HG03521 (cell line): ENCODE data around the gene BCAS3.

ENCODE experiments used
- ATAC-seq: cut with Tn5 transposase; IDR thresholded peaks from one replicate; pipeline ENCODE4 v1.9.1; 2021; ENCODE audit warnings: mild to moderate bottlenecking, moderate library complexity; ENCODE audit not compliant: unreplicated experiment

The BCAS3 gene

DNA sequence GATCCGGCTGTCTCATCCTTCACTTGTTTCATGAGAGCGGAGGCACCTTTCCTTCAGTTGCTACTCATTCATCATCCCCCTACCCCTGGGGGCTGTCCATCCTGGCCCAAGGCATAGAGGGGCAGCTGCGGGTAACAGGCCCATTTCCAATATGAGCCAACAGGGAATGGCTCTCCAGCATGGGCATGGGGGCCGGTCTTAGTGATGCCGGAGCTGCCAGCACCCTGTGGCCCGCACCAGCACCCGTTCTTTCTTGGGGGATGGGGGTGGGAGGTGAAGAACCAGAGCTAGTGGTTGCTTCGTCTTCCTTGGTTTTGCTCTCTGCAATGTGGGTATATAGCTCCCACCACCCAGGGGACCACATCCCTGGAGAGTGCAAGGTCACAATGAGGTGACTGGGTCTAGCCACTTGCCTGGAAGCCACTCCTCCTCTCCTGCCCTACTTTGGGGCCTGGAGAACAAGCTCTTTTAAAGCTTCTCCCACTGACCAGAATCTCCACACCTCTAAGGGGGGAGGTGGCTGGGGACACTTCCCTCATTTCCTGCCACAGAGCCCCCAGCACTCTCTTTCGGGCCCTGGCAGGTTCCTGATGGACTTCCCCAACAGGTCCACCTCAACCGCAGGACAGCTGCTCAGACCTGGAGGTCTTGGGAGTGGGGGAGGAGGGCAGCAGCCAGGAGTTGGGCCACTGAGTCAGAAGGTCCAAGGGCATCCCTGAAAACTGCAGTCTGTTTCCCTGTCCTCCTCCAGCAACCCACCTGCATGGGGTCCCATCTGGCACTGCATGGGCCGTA lies 710.1 kb downstream of the BCAS3 start:
- no peak for ATAC-seq

DNA sequence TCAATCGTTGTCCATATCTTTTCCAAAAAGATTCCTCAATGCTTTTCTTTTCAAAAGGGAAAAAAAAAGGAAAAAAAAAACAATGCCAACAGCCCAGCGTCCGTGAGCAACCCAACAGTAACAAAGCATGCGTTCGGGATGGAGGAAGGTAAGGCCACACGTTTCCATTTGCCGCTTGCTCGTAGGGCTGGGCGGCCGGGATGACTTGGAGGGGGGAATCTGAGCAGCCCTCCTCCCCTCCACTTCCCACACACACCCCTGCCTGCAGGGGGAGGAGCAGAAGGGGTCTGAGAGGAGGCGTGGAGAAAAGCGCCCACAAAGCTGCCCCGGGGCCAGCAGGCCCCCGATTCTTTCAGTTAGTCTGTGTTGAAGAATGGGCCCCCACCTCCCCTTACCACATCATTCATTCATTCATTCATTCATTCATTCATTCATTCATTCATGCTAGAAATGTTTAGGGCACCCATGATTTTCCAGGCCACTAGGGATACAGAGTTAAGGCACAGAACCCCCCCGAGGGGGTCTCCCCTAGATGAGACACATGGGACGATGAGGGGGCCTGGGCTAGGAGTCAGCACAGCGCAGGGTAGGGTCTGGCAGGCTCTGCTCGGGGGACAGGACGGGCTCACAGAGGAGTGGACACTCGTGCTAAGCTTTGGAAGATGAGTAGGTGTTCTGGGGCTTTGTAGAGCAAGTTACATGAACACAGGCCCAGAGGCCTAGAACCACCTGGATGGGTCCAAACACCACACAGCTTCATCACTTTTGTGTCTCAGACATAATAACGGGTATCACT lies 711.1 kb downstream of the BCAS3 start:
- ATAC-seq, result no peak

DNA sequence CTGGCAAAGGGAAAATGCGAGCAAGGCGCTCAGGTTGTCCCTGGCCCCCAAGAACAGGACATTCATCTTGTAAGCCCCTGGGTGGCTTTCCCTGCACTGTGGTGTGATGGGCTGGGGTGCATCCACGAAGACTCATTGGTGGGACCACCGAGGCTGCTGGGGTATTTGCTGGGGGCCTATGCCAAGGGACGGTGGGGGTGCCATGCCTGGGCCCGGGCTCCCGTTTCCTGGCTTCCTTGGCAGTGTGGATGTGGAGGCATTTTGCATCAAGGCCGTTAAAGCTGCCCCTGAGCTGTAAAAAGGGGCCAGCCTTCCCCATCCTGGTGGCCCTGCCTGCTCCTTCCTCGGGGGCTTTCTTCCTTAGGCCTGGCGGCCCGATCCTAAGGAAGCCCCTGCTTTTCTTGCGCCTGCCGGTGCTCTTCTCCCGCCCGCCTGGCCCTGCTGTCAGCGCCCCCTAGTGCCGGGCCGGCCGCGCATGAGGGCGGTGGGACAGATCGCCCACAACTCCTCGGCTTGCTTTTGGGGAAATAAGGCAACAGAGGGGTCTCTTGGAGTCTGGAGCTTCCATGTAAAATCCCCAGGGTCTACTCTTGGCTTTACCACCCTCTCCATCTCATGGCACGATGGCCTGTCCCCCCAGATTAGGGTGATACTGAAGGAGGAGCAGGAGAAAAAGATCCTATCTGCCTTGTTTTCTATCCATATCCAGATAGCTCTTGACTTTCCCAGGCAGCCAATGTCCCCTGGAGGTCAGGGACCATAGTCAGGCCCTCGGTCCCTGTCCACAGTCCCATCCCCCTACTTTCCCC lies 712.2 kb downstream of the BCAS3 start:
- no peak for ATAC-seq

DNA sequence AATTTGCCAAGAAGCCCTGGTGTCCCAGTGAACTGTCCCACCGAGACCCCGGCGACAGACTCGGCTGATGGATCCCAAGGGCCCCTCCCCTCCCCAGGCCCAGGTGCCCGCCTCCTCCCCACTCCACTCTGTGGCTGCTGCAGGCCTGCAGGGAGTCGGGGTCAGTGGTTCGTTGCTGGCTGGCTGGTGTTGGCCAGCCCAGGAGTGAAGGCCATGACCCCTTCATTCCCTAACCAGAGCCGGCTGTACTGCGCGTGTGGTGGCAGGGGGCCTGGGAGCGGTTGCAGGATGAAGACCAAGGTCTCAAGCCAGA lies 712.8 kb downstream of the BCAS3 start:
- ATAC-seq, result no peak

GRCh38 chr17:61391595-61392291 lies 714.1 kb downstream of the BCAS3 start:
- ATAC-seq, result no peak

GRCh38 chr17:61392679-61393078 lies 715.0 kb downstream of the BCAS3 start:
- no peak for ATAC-seq

- ATAC-seq, result no peak
These were observed 715.9 kb downstream of the BCAS3 start for GRCh38 chr17:61393550-61393903.

DNA sequence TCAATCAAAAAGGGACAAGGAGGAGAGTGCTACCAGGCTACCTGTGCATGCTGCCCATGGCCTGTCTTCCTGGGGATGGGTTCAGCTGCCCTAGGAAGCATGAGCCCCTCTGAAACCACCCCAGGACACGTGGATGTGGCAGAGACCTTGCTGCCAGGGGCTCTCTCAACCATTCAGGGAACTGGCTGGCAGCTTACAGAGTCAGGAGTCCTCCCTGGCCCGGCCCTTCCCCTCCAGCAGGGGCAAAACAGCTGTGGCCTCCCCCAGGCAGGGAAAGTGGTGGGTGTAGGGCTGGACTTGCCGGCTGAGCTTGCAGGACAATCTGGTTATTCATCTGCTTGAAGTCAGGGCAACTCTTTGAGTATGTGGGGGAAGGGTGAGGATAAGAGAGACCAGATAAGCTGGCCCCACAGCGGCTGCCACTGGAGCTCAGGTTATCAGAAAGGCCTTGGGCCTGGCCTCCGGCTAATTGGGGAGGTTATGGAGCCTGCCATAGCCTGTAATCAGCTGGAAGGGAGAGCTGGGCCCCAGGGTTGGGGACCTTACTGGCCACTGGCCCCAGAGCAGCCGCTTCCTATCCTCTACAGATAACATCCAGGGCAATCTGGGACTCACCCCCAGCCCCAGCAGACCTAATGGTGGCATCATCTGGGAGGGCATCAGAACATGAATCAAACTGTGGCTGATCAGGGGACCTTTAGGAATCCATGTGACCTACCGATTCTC lies 716.4 kb downstream of the BCAS3 start:
- ATAC-seq, result no peak

GRCh38 chr17:61394630-61395408 lies 717.2 kb downstream of the BCAS3 start:
- no peak for ATAC-seq

- ATAC-seq, result no peak
These were observed 717.8 kb downstream of the BCAS3 start for GRCh38 chr17:61395409-61395982.

DNA sequence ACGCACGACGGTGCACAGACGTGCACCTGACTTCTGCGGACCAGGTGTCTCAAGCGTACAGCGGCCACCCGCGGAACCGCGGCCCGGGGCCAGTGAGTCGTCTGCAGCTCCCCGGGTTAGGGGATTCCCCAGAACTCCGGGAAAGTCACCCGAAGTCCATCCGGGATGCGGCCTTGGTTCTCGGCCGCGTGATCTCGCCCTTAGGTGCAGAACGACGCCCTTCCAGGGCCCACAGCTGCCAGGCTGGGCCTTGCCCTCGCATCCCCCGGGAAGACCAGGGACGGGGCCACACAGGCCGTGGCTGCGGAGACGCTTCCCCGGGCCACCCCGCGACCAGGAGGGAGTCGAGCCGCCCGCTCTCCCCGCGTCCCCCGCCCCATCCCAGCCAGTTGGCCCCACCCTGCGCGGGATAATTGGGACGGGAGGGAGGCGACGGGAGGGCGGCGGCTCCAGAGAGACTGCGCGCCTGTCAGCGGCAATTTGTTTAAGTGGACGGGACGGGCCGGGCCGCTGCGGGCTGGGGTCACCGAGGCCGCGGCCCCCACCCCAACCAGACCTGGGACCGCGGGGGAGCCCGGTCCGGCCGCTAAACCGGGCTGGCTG lies 718.4 kb downstream of the BCAS3 start:
- no peak for ATAC-seq

- ATAC-seq, result no peak
These were observed 719.0 kb downstream of the BCAS3 start for GRCh38 chr17:61396586-61397085.

DNA sequence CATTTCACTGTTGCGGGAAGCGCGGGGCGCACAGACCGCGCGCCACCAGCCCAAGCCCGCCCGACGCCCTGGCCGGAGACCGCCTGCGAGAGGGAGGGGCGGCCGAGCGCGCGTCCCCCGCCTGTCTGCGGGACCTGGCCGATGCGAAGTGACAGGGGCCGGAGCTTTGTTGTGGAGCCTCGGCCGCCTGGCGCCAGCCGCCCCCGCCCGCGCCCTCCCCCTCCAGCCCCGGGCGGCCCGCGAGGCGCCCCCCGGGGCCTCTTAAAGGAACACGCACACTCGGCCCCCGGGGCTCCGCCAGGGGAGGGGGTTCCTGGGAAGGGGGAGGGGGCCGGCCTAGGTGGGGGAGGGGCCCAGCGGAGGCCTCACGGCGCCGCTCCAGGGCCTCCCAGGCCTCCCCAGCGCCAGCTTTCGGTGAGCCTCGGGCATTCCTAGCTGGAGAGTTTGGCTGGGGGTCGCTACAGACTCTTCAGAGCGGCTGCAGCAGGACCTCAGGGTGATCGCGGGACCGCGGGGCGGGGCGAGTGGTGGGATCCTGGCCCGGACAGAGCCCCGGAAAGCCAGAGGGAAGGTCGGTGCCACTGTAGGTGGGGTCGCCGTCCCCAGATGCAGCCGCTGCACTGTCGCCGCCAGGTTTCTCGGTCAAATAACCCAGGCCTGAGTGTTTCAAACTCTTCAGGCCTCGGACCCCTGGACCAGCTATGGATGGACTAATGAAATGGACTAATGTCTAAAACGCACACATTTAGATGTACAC lies 719.6 kb downstream of the BCAS3 start:
- ATAC-seq, result no peak

GRCh38 chr17:61398721-61399130 lies 721.1 kb downstream of the BCAS3 start:
- no peak for ATAC-seq

DNA sequence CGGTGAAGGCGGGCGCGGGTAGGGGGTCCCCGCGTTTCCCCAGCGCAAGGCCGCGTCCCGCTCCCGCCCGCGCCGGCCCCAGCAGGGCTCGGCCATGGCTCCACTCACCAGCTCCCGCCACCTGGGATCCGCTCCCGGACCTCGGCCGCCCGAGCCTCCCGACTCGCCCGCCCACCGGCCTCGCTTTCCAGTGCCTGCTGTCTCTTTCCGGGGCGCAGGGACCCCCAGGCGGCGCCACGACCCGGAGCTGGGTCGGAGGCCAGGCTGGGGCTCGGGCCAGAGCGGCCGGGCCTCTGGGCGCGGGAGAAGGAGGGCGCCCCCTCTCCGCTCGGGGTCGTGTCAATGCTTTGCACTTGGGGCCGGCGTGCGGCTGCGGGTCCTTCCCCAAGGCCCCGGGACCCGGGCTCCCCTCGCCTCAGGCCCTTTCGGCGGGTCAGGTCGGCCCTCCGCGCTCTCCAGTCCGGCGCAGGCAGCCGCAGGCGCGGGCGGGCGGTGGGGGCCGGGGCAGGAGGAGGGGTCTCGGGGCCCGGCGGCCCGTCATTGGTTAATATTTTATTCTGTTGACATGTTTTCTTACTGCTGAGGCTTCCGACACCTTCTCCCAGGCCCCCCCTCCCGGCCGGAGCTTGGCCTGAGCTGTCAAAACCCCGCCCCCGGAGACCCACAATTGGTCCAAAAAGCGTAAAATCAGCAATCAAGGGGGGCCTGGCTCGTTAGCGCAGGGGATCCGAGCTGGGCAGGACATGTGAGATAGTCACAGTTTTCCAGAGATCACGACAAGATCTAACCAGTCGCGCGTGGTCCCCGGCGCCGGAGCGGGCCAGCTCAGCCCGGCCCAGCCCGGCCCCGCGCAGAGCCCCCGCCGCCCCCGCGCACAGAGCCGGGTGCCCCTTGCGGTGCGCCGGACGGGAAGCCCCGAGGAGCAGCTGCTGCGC lies 721.7 kb downstream of the BCAS3 start, which contains the start of gene TBX2:
Gene TBX2, plus strand, starts transcription at position 713 of the 935 bp plus-strand sequence. CDS start 334 bp downstream, outside the sequence.
- no peak for ATAC-seq

DNA sequence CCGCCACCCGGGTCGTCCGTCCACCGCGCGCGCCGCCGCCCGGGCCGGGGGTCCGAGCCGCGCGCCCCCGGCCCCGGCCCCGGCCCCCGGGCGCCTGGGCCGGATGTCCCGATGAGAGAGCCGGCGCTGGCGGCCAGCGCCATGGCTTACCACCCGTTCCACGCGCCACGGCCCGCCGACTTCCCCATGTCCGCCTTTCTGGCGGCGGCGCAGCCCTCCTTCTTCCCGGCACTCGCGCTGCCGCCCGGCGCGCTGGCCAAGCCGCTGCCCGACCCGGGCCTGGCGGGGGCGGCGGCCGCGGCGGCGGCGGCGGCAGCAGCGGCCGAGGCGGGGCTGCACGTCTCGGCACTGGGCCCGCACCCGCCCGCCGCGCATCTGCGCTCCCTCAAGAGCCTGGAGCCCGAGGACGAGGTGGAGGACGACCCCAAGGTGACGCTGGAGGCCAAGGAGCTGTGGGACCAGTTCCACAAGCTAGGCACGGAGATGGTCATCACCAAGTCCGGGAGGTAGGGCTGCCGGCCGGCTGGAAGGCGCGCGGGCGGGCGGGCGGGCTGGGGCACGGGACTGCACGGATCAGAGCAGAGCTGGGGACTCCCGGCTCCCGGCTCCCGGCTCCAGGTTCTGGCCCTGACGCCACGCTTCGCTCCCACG lies 722.5 kb downstream of the BCAS3 start:
- ATAC-seq, result no peak
